ENCODE data around the gene GCNT2.
"Not testable (repeated sequence)": the region's sequence is repeated elsewhere in the genome, so short reads cannot be mapped to it uniquely, and the experiment has no call there.

The GCNT2 gene

DNA sequence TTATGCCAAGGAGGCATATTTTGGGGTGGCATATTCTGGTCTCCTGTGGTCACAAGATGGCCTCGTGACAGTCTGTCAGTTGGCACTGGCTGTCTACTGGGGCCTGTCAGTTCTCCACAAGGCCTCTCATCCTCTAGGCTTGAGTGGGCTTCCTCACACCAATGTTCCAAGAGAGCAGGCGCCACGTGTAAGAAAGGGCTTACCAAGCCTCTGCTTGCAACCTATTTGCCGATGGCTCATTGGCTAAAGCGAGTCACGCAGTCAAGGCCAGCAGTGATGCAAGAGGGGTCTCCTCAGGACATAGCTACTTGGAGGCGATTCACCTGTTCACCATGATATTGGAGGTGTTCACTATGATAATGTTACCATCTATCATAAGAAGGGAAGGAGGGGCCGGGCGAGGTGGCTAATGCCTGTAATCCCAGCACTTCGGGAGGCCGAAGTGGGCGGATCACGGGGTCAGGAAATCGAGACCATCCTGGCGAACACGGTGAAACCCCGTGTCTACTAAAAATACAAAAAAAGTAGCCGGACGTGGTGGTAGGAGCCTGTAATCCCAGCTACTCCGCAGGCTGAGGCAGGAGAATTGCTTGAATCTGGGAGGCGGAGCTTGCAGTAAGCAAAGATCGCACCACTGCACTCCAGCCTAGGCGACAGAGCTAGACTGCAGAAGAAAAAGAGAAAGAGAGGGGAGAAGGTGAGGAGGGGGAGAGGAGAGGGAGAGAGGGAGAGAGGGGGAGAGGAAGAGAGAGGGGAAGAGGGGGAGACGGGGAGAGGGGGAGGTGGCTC lies 138.0 kb downstream of the GCNT2 start:
- DNase-seq (ENCODE audit: low spot score) (no peak), FAIRE-seq (no peak)

DNA sequence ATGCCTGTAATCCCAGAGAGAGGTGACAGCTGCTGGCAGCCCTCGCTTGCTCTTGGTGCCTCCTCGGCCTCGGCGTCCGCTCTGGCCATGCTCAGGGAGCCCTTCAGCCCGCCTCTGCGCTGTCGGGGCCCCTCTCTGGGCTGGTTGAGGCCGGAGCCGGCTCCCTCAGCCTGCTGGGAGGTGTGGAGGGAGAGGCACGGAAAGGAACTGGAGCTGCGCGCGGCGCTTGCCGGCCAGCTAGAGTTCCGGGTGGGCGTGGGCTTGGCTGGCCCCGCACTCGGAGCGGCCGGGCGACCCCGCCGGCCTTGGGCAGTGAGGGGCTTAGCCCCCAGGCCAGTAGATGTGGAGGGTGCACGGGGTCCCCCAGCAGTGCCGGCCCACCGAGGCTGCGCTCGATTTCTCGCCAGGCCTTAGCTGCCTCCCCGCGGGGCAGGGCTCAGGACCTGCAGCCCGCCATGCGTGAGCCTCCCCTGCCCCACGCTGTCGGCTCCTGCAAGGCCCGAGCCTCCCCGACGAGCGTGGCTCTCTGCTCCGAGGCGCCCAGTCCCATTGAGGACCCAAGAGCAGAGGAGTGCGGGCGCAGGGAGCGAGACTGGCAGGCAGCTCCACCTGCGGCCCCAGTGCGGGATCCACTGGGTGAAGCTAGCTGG lies 138.7 kb downstream of the GCNT2 start:
- FAIRE-seq = no peak
- DNase-seq (ENCODE audit: low spot score) = no peak

DNA sequence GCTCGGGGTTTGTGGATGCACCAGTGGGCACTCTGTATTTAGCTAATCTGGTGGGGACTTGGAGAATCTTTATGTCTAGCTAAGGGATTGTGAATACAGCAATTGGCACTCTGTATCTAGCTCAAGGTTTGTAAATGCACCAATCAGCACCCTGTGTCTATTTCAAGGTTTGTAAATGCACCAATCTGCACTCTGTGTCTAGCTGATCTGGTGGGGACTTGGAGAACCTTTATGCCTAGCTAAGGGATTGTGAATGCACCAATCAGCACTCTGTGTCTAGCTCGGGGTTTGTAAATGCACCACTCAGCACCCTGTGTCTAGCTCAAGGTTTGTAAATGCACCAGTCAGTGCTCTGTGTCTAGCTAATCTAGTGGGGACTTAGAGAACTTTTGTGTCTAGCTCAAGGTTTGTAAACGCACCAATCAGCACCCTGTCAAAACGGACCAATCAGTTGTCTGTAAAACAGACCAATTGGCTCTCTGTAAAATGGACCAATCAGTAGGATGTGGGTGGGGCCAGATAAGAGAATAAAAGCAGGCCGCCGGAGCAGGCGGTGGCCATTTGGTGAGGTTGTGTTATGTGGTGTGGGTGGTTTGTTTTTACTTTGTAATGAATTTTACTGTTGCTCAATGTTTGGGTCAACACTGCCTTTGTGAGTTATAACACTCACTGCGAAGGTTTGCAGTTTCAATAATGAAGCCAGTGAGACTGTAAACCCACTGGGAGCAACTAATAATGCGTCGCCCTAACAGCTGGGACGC lies 139.5 kb downstream of the GCNT2 start:
- FAIRE-seq; DNase-seq (ENCODE audit: low spot score): not testable (repeated sequence)

DNA sequence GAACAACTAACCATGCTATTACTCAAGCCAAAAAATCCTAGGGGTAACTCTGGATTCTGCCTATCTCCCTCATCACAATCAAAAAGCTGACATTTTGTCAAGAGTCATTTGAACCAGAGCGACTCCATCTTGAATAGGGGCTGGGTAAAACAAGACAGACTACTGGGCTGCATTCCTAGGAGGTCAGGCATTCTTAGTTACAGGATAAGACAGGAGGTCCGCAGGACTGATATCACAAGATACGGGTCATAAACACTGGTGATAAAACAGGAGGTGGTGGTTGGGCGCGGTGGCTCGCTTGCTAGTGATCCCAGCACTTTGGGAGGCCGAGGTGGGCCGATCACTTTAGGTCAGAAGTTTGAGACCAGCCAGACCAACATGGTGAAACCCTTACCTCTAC lies 141.1 kb downstream of the GCNT2 start:
- DNase-seq (ENCODE audit: low spot score) (no peak), FAIRE-seq (no peak)

DNA sequence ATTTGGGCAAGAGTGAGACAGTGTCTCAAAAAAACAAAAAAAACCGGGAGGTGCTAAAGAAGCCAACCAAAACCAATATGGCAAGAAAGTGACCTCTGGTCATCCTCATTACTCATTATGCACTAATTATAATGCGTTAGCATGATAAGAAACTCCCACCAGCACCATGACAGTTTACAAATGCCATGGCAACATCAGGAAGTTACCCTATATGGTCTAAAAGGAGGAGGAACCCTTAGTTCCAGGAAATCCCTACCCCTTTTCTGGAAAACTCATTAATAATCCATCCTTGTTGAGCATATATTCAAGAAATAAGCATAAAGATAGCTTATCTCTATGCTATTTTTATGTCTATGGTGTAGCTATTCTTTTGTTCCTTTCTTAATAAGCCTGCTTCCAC lies 141.6 kb downstream of the GCNT2 start:
- DNase-seq (ENCODE audit: low spot score) (no peak), FAIRE-seq (no peak)

DNA sequence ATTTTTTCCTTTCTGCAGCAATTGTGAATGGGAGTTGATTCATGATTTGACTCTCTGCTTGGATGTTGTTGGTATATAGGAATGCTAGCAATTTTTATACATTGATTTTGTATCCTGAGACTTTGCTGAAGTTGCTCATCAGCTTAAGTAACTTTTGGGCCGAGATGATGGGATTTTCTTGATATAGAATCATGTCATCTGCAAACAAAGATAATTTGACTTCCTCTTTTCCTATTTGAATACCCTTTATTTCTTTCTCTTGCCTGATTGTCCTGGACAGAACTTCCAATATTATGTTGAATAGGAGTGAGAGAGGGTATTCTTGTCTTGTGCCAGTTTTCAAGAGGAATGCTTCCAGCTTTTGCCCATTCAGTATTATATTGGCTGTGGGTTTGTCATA lies 144.4 kb downstream of the GCNT2 start:
- not testable (repeated sequence) for FAIRE-seq; DNase-seq (ENCODE audit: low spot score)

DNA sequence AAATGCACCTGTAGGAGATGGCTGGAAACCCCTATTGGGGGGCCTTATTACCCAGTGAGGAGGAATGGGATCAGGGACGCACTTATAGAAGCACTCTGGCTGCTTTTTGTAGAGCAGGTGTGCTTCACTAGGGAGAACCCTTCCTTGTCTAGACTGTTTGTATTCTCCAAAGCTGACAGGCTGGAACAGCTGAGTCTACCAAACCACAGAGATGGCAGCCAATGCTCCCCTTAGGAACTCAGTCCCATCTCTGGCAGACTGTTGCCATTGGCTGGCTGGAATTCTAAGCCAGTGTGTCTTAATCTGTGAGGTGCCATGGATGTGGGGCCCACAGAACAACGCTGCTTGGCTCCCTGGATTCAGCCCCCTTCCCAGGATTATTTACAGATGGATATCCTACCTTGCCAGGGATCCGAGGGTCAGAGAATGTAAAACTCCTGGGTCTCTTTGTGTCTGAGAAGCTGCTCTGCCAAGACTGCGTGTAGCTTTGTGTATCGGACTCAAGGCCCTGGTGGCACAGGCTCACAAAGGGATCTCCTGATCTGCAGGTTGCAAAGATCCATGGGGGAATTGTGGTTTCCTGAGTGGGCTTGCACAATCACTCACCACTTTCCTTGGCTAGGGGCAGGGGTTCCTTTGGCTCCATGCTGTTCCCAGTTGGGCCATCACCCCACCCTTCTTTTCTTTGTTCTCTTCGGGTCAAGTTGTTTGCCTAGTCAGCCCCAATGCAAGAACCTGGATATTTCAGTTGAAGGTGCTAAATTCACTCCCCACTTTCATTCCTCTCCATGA lies 147.2 kb downstream of the GCNT2 start:
- no peak for FAIRE-seq

DNA sequence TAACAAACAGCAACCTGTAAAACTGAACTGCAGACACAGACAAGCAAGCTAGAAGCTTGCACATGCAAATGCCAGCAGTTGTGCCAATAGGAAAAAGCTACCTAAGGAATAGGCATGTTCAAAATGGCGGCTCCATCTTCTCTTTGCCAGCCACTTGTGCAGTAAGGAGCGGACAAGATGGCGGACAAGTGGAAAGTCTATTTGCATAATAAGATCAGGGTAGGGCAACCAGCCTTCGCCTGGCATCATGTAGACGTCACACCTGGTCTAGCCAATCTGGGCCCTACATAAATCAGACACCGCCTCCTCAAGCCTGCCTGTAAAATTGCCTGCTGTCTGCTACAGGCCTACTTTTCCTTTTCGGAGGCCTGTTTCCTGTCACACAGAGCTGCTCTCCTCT lies 155.3 kb downstream of the GCNT2 start:
- DNase-seq (ENCODE audit: low spot score) (no peak), FAIRE-seq (no peak)

More for the DNA sequence above, 147.2 kb downstream of the GCNT2 start:
- no peak for DNase-seq (ENCODE audit: low spot score)

DNA sequence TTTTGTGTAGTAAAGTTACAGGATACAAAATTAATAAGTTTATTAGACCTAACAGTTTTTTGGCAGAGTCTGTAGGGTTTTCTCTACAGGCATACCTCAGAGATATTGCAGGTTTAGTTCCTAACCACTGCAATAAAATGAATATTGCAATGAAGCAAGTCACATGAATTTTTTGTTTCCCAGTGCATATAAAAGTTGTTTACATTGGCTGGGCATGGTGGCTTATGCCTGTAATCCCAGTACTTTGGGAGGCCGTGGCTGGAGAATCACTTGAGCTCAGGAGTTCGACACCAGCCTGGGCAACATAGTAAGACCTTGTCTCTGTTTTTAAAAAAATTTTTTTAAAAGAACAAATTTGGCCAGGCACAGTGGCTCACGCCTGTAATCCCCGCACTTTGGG lies 157.3 kb downstream of the GCNT2 start:
- no peak for FAIRE-seq
- DNase-seq (ENCODE audit: low spot score) = no peak
